B cell (primary cell): ENCODE measurements around the gene STXBP1. TPM values are rescaled to one million over a fixed set of nuclear protein-coding genes. Genes with fewer than 3 reads are reported as not detected.

Source experiments
- polyA plus RNA-seq: library from polyadenylated mRNA; depleted of rRNA; stranded (reverse); fragments of >200 nt; gene quantifications from 2 replicates; pipeline ENCODE4 v1.2.3, GENCODE V29; 2012
- total RNA-seq, 2 donors: library from RNA; stranded (reverse); fragments of 120-200 nt in 1 of 2; gene quantifications; 1 replicate in 1 of 2; 2 replicates in 1 of 2; pipeline versions ENCODE4 v1.2.3 to v1.2.4, GENCODE V29; 2013 to 2022

Gene STXBP1
- total and polyA plus RNA-seq, 2 donors (not counting 1 experiment from before 2014, with no cell fraction given): 0.62 TPM; not detected in 1

Other genes with a start within 250 kb of the STXBP1 start
- gene SLC2A8, start 215.1 kb upstream of the STXBP1 start, total RNA-seq: 14.2 and 18.7 TPM in 2 replicates
- 6.9 and 8.3 TPM in 2 replicates for gene SLC2A8, start 215.1 kb upstream of the STXBP1 start, polyA plus RNA-seq
- gene ZNF79, start 187.9 kb upstream of the STXBP1 start, total RNA-seq: 16.1 and 17.7 TPM in 2 replicates
- 3.3 and 4.8 TPM in 2 replicates for gene ZNF79, start 187.9 kb upstream of the STXBP1 start, polyA plus RNA-seq
- 1,232 and 1,334 TPM in 2 replicates for gene RPL12, start 160.9 kb upstream of the STXBP1 start, total RNA-seq
- gene RPL12, start 160.9 kb upstream of the STXBP1 start, polyA plus RNA-seq: 3,459 and 4,444 TPM in 2 replicates
- 31.5 and 39.8 TPM in 2 replicates for gene LRSAM1, start 160.8 kb upstream of the STXBP1 start, total RNA-seq
- 30.6 and 36.0 TPM in 2 replicates for gene LRSAM1, start 160.8 kb upstream of the STXBP1 start, polyA plus RNA-seq
- not detected in 2 replicates for gene CFAP157, start 94.7 kb downstream of the STXBP1 start, total RNA-seq
- gene CFAP157, start 94.7 kb downstream of the STXBP1 start, polyA plus RNA-seq: 0.03 TPM in 1 of 2 replicates, not detected in the other
- 6.2 and 7.6 TPM in 2 replicates for gene PTRH1, start 103.4 kb downstream of the STXBP1 start, total RNA-seq
- gene PTRH1, start 103.4 kb downstream of the STXBP1 start, polyA plus RNA-seq: 2.0 and 6.3 TPM in 2 replicates
- gene TTC16, start 103.8 kb downstream of the STXBP1 start, total RNA-seq: not detected in 2 replicates
- gene TTC16, start 103.8 kb downstream of the STXBP1 start, polyA plus RNA-seq: 0.25 and 0.33 TPM in 2 replicates
- gene TOR2A, start 123.0 kb downstream of the STXBP1 start, total RNA-seq: 14.3 and 15.8 TPM in 2 replicates
- 19.1 and 26.5 TPM in 2 replicates for gene TOR2A, start 123.0 kb downstream of the STXBP1 start, polyA plus RNA-seq
- 66.3 and 70.1 TPM in 2 replicates for gene SH2D3C, start 166.4 kb downstream of the STXBP1 start, total RNA-seq
- 67.6 and 85.5 TPM in 2 replicates for gene SH2D3C, start 166.4 kb downstream of the STXBP1 start, polyA plus RNA-seq
- 167 and 176 TPM in 2 replicates for gene CDK9, start 173.8 kb downstream of the STXBP1 start, total RNA-seq
- gene CDK9, start 173.8 kb downstream of the STXBP1 start, polyA plus RNA-seq: 145 and 163 TPM in 2 replicates
- gene FPGS, start 190.6 kb downstream of the STXBP1 start, total RNA-seq: 136 and 137 TPM in 2 replicates
- 89.9 and 103 TPM in 2 replicates for gene FPGS, start 190.6 kb downstream of the STXBP1 start, polyA plus RNA-seq
- gene ENG, start 242.4 kb downstream of the STXBP1 start, total RNA-seq: 12.6 and 14.0 TPM in 2 replicates
- 3.5 and 5.4 TPM in 2 replicates for gene ENG, start 242.4 kb downstream of the STXBP1 start, polyA plus RNA-seq